Measurements from ENCODE around the gene P4HA2. TPM values are rescaled to one million over a fixed set of nuclear protein-coding genes. Genes with fewer than 3 reads are reported as not detected.

Gene P4HA2
- total and polyA plus RNA-seq, 9 of the 15 experiments (the other 6 are each of a cell fraction or from before 2014, with no cell fraction given) = 9.6 to 50.0 (median 12.7) TPM

DNA sequence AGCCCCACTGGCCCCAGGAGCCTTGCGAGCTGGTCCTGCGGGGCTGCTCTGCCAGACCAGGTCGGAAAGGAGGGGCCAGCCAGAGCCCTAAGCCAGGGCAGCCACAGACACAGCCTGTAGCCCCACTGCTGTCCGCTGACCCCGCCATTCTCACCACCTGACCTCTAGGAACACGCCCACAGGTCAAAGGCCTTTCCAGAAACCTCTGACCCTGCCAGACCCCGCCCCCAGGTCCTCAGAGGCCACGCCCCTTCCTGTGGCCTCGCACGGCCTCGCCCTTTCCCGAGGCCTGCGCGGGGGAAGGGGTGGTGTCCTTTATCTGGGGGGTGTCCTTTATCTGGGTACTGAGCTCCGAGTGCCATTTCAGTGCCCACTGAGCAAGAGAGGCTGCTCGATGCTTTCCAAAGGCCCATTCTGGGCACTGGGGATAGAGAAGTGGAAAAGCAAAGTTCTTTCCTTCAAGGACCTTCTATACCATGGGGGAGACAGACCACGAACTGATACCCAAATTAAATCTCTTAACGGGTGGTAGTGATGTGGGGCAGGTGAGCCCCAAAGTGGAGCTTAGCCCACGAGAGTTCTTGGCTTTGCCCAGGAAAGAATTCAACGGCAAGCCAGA is 46.5 kb downstream of the P4HA2 start (continued):
- TF ChIP-seq NR2C1 (IDR thresholded peaks at IDR 0.05) (peak; percentile 99), NR2C1 (tag; IDR thresholded peaks at IDR 0.05) (peak; percentile 99), KDM5B (IDR thresholded peaks at IDR 0.05; ENCODE audit: insufficient replicate concordance, low read depth, low read length) (peak; percentile 69), EP400 (IDR thresholded peaks at IDR 0.05) (peak; percentile 48), POLR2B (IDR thresholded peaks at IDR 0.05; ENCODE audit: low read depth, partially characterized antibody) (peak; percentile 61), BRF1 (IDR thresholded peaks at IDR 0.05; ENCODE audit: borderline replicate concordance, extremely low read depth, insufficient read length) (no peak), ZNF197 (CRISPR knock-in tag; IDR thresholded peaks at IDR 0.05; ENCODE audit: low read depth) (0 out of 2 replicates have a peak, but pooled peaks have one; percentile 57), KLF1 (tag; IDR thresholded peaks at IDR 0.05) (peak; percentile 22; the same call in 1 of the 2 replicates), OTX1 (CRISPR knock-in tag; IDR thresholded peaks at IDR 0.05) (no peak), ZNF695 (CRISPR knock-in tag; IDR thresholded peaks at IDR 0.05) (no peak)
- TF ChIP-seq, protein P1, sequence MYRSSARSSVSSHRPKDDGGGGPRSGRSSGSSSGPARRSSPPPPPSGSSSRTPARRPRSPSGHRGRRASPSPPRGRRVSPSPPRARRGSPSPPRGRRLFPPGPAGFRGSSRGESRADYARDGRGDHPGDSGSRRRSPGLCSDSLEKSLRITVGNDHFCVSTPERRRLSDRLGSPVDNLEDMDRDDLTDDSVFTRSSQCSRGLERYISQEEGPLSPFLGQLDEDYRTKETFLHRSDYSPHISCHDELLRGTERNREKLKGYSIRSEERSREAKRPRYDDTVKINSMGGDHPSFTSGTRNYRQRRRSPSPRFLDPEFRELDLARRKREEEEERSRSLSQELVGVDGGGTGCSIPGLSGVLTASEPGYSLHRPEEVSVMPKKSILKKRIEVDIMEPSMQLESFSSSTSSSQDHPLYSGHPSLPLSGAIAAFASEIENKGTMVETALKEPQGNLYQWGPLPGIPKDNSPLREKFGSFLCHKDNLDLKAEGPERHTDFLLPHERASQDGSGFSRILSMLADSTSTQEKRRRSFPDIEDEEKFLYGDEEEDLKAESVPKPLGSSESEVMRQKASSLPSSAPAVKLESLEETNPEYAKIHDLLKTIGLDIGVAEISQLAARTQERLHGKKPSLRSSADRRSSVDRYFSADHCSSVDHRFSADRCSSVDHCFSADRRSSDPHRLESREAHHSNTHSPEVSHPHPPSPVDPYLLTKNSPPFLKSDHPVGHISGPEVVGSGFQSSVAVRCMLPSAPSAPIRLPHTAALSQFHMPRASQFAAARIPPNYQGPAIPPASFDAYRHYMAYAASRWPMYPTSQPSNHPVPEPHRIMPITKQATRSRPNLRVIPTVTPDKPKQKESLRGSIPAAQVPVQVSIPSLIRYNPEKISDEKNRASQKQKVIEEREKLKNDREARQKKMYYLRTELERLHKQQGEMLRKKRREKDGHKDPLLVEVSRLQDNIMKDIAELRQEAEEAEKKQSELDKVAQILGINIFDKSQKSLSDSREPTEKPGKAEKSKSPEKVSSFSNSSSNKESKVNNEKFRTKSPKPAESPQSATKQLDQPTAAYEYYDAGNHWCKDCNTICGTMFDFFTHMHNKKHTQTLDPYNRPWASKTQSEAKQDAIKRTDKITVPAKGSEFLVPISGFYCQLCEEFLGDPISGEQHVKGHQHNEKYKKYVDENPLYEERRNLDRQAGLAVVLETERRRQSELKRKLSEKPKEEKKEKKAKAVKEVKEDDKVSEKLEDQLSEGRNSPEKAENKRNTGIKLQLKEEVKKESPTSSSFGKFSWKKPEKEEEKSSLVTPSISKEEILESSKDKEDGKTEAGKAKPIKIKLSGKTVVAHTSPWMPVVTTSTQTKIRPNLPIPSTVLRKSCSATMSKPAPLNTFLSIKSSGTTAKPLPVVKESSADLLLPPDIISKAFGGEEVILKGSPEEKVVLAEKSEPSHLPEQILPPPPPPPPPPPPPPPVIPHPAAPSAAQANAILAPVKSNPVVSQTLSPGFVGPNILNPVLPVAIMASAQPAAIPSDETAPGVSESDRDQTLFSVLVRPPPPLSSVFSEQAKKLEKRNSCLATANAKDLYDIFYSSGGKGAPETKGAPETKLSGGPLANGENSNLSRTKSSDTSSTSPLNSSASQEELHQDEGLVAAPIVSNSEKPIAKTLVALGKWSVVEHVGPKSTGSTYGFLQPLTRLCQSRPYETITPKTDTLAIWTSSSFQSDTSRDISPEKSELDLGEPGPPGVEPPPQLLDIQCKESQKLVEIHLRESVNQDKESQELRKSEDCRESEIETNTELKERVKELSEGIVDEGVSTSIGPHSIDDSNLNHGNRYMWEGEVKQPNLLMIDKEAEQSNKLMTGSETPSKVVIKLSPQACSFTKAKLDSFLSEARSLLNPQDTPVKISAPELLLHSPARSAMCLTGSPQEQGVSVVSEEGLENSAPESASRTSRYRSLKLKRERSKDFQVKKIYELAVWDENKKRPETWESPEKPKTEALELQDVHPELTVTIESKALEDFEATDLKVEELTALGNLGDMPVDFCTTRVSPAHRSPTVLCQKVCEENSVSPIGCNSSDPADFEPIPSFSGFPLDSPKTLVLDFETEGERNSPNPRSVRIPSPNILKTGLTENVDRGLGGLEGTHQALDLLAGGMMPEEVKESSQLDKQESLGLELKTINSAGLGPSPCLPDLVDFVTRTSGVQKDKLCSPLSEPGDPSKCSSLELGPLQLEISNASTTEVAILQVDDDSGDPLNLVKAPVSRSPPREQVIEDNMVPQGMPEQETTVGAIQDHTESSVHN (IDR thresholded peaks at IDR 0.05; ENCODE audit: borderline replicate concordance in 1 of 2, low read depth in 1 of 2) = no peak
- TF ChIP-seq, protein P2, sequence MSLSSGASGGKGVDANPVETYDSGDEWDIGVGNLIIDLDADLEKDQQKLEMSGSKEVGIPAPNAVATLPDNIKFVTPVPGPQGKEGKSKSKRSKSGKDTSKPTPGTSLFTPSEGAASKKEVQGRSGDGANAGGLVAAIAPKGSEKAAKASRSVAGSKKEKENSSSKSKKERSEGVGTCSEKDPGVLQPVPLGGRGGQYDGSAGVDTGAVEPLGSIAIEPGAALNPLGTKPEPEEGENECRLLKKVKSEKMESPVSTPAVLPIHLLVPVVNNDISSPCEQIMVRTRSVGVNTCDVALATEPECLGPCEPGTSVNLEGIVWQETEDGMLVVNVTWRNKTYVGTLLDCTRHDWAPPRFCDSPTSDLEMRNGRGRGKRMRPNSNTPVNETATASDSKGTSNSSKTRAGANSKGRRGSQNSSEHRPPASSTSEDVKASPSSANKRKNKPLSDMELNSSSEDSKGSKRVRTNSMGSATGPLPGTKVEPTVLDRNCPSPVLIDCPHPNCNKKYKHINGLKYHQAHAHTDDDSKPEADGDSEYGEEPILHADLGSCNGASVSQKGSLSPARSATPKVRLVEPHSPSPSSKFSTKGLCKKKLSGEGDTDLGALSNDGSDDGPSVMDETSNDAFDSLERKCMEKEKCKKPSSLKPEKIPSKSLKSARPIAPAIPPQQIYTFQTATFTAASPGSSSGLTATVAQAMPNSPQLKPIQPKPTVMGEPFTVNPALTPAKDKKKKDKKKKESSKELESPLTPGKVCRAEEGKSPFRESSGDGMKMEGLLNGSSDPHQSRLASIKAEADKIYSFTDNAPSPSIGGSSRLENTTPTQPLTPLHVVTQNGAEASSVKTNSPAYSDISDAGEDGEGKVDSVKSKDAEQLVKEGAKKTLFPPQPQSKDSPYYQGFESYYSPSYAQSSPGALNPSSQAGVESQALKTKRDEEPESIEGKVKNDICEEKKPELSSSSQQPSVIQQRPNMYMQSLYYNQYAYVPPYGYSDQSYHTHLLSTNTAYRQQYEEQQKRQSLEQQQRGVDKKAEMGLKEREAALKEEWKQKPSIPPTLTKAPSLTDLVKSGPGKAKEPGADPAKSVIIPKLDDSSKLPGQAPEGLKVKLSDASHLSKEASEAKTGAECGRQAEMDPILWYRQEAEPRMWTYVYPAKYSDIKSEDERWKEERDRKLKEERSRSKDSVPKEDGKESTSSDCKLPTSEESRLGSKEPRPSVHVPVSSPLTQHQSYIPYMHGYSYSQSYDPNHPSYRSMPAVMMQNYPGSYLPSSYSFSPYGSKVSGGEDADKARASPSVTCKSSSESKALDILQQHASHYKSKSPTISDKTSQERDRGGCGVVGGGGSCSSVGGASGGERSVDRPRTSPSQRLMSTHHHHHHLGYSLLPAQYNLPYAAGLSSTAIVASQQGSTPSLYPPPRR (CRISPR knock-in tag; IDR thresholded peaks at IDR 0.05; ENCODE audit: borderline replicate concordance) = no peak
- TF ChIP-seq, protein P3, sequence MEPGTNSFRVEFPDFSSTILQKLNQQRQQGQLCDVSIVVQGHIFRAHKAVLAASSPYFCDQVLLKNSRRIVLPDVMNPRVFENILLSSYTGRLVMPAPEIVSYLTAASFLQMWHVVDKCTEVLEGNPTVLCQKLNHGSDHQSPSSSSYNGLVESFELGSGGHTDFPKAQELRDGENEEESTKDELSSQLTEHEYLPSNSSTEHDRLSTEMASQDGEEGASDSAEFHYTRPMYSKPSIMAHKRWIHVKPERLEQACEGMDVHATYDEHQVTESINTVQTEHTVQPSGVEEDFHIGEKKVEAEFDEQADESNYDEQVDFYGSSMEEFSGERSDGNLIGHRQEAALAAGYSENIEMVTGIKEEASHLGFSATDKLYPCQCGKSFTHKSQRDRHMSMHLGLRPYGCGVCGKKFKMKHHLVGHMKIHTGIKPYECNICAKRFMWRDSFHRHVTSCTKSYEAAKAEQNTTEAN (CRISPR knock-in tag; IDR thresholded peaks at IDR 0.05) = 0 out of 2 replicates have a peak, but pooled peaks have one; percentile 46

Data from K562 (cell line).